ENCODE results near the gene NAV1.

Gene NAV1

GRCh38 chr1:201510734-201511133 is 28.2 kb upstream of the NAV1 start:
- Histone ChIP-seq H3K4me3 (ENCODE audit: low read depth, low read length) (no peak overlapping the region), H3K9me3 (ENCODE audit: severe bottlenecking) (no peaks in the 10 kb centered on the region), H3K36me3 (no peaks in the 10 kb centered on the region), H3K27ac (no peak overlapping the region), H3K27me3 (ENCODE audit: insufficient read depth, low read depth, severe bottlenecking) (no peaks in the 10 kb centered on the region)
- TF ChIP-seq, protein P1, sequence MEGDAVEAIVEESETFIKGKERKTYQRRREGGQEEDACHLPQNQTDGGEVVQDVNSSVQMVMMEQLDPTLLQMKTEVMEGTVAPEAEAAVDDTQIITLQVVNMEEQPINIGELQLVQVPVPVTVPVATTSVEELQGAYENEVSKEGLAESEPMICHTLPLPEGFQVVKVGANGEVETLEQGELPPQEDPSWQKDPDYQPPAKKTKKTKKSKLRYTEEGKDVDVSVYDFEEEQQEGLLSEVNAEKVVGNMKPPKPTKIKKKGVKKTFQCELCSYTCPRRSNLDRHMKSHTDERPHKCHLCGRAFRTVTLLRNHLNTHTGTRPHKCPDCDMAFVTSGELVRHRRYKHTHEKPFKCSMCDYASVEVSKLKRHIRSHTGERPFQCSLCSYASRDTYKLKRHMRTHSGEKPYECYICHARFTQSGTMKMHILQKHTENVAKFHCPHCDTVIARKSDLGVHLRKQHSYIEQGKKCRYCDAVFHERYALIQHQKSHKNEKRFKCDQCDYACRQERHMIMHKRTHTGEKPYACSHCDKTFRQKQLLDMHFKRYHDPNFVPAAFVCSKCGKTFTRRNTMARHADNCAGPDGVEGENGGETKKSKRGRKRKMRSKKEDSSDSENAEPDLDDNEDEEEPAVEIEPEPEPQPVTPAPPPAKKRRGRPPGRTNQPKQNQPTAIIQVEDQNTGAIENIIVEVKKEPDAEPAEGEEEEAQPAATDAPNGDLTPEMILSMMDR (IDR thresholded peaks at IDR 0.05; ENCODE audit: low read depth, low read length), result no peak
- DNase-seq, result no peak

- no peak for DNase-seq
Observed at GRCh38 chr1:201511396-201511940, 27.5 kb upstream of the NAV1 start.

DNA sequence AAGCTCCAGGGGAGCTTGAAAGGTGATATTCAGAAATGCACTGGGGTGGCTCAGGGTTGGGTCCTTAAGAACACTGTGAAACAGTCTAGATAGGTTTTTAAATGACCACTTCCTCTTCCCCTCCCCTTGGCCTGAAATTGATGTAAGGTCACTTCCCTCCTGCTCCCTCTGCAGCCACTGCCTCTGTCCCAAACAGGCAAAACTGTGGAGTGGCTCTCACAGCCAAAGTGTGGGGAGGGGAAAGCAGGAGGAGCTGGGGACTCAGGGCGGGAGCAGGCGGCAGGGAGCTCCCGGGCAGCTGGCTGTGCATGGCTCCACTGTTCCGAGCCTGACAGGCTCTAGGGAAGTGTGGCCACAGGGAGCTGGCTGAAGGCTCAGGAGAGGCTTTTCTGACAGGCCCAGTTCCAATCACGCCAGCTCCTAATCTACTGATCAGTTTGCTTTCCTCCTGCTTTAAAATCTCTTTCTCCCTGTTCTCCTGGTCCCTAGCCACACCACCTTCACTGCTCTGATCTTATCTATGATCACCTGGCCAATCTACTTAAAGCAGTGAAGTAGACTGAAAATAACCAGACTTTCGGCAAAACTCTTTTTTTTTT is 26.9 kb upstream of the NAV1 start:
- H3K27me3 ChIP-seq (ENCODE audit: insufficient read depth, low read depth, severe bottlenecking), result no peaks in the 10 kb centered on the region
- peak overlapping the region; percentile 41 for H3K27ac ChIP-seq
- peak; percentile 83 for DNase-seq
- H3K36me3 ChIP-seq, result no peaks in the 10 kb centered on the region
- TF ChIP-seq, protein P1 (IDR thresholded peaks at IDR 0.05; ENCODE audit: low read depth, low read length), result no peak
- no peak overlapping the region for H3K4me3 ChIP-seq (ENCODE audit: low read depth, low read length)
- H3K9me3 ChIP-seq (ENCODE audit: severe bottlenecking), result no peaks in the 10 kb centered on the region

More at GRCh38 chr1:201511396-201511940, 27.5 kb upstream of the NAV1 start:
- TF ChIP-seq, protein P1 (IDR thresholded peaks at IDR 0.05; ENCODE audit: low read depth, low read length), result no peak
- peak overlapping the region; percentile 41 for H3K27ac ChIP-seq
- no peaks in the 10 kb centered on the region for H3K36me3 ChIP-seq
- no peak overlapping the region for H3K4me3 ChIP-seq (ENCODE audit: low read depth, low read length)
- no peaks in the 10 kb centered on the region for H3K9me3 ChIP-seq (ENCODE audit: severe bottlenecking)
- H3K27me3 ChIP-seq (ENCODE audit: insufficient read depth, low read depth, severe bottlenecking), result no peaks in the 10 kb centered on the region

DNA sequence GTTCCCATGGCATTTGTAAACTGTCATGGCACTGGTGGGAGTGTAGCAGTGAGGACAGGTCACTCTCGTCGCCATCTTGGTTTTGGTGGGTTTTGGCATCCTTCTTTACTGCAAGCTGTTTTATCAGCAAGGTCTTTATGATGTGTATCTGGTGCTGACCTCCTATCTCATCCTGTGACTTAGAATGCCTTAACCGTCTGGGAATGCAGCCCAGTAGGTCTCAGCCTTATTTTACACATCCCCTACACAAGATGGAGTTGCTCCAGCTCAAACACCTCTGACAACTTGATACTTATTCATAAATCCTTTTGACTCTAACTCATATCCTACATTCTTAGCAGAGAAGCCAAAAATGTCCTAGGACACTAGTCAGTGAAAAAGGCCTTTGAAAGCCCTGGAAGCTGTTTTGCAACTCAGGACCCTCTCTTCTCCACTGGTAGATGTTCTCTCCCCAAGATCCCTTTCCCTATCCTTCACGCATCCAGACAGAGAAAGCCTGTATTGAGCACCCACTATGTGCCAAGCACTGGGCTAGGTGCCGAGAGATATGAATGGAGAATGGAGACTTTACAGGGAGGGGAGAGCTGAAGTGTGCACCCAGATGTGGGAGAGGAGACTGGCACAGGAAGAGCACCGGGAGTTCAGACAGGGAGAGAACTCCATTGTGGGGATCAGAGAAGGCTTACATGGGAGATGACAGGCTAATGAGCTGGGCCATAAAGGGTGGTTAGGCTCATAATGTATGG is 25.3 kb upstream of the NAV1 start:
- Histone ChIP-seq H3K9me3 (ENCODE audit: severe bottlenecking) (no peaks in the 10 kb centered on the region), H3K36me3 (no peaks in the 10 kb centered on the region), H3K4me3 (ENCODE audit: low read depth, low read length) (no peak overlapping the region), H3K27ac (peak overlapping the region; percentile 3; the same call in 1 of the 2 replicates), H3K27me3 (ENCODE audit: insufficient read depth, low read depth, severe bottlenecking) (no peaks in the 10 kb centered on the region)
- DNase-seq, result no peak
- TF ChIP-seq, protein P1 (IDR thresholded peaks at IDR 0.05; ENCODE audit: low read depth, low read length), result no peak

- H3K27me3 ChIP-seq (ENCODE audit: insufficient read depth, low read depth, severe bottlenecking), result no peaks in the 10 kb centered on the region
- TF ChIP-seq, protein P1 (IDR thresholded peaks at IDR 0.05; ENCODE audit: low read depth, low read length), result no peak
- no peak for DNase-seq
Observed at GRCh38 chr1:201514466-201514865, 24.5 kb upstream of the NAV1 start.

More at GRCh38 chr1:201514466-201514865, 24.5 kb upstream of the NAV1 start:
- Histone ChIP-seq H3K4me3 (ENCODE audit: low read depth, low read length) (no peak overlapping the region), H3K36me3 (no peaks in the 10 kb centered on the region), H3K27ac (no peak overlapping the region), H3K9me3 (ENCODE audit: severe bottlenecking) (no peaks in the 10 kb centered on the region)
